ENCODE data around the gene DHRS7B.
"Not testable (repeated sequence)": the region's sequence is repeated elsewhere in the genome, so short reads cannot be mapped to it uniquely, and the experiment has no call there.

DHRS7B gene

DNA sequence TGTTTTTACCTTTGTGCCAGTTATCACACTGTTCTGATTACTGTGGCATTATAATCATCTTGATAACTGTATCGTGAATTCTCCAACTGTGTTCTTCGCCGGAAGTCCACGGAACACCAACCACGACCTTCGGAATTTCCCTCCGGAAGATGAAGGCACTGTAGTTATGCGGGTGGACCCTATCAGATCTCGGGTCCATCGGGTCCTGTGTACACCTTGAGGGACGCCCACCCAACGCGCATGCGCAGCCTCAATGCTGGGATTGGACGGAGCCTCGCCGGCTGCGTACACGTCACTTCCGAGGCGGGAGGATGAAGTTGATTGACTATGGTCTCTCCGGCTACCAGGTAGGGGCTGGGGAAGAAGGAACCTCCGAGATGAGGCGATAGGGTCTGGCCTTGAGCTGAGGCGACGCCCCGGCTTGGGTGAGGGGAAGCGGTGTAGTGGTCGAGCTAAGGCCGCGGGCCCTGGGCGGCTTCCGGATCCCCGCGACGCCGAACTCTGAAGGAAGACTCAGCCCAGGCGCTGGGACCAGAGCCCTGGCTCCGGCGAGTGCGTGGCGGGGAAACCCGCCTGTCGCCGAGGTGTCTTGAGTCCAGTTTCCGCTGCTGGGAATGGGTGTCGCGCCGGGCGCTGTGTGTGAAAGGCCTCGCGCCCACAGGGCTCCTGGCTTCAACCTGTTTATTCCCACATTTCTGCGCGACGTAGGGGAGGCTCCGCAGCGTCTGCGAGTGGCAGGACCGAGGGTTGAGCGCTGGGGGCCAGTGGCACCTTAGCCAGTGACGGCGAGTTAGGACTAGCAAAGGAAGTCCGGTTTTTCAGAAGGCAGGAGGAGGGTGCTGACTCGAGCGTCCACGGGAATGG, at the start of gene DHRS7B:
DHRS7B (plus strand) TSS at position 320 of the 864 bp plus-strand sequence; CDS start at position 328, 8 bp downstream.
- DNase-seq (ENCODE audit: low read depth in 2 of 2): peak; percentile 94 to 98

GRCh38 chr17:21077281-21077680, 49.5 kb upstream of the DHRS7B start:
- DNase-seq (ENCODE audit: low read depth in 2 of 2): no peak

- DNase-seq (ENCODE audit: low read depth in 2 of 2): no peak
These were observed 48.6 kb upstream of the DHRS7B start for GRCh38 chr17:21078016-21078780.

DNA sequence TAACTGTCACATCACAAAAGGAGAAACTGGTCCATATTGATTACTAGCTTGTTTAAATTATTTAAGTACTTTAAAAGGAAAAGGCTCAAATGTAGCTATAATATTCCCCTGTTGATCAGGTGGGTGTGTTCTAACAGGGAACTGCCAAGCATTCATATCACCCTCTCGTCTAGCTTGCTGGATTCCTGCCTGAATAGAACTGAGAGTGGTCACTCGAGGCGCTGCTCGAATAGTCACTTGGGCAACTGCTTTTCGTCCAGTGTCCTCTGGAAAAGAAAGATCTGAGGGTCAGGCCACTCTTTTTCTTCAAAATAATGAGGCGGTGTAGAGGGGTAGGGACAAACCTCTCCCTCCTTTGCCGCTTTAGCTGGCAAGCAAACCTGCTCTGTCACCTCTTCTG, 47.6 kb upstream of the DHRS7B start:
- DNase-seq (ENCODE audit: low read depth in 2 of 2): no peak

- DNase-seq (ENCODE audit: low read depth in 2 of 2): no peak
These were observed 44.7 kb upstream of the DHRS7B start for GRCh38 chr17:21082001-21082436.

- not testable (repeated sequence) for DNase-seq (ENCODE audit: low read depth in 2 of 2)
These were observed 41.5 kb upstream of the DHRS7B start for GRCh38 chr17:21085280-21085679.

- no peak for DNase-seq (ENCODE audit: low read depth in 2 of 2)
These were observed 41.1 kb upstream of the DHRS7B start for GRCh38 chr17:21085707-21086106.

- no peak for DNase-seq (ENCODE audit: low read depth in 2 of 2)
These were observed 37.6 kb upstream of the DHRS7B start for GRCh38 chr17:21089145-21089544.

DNA sequence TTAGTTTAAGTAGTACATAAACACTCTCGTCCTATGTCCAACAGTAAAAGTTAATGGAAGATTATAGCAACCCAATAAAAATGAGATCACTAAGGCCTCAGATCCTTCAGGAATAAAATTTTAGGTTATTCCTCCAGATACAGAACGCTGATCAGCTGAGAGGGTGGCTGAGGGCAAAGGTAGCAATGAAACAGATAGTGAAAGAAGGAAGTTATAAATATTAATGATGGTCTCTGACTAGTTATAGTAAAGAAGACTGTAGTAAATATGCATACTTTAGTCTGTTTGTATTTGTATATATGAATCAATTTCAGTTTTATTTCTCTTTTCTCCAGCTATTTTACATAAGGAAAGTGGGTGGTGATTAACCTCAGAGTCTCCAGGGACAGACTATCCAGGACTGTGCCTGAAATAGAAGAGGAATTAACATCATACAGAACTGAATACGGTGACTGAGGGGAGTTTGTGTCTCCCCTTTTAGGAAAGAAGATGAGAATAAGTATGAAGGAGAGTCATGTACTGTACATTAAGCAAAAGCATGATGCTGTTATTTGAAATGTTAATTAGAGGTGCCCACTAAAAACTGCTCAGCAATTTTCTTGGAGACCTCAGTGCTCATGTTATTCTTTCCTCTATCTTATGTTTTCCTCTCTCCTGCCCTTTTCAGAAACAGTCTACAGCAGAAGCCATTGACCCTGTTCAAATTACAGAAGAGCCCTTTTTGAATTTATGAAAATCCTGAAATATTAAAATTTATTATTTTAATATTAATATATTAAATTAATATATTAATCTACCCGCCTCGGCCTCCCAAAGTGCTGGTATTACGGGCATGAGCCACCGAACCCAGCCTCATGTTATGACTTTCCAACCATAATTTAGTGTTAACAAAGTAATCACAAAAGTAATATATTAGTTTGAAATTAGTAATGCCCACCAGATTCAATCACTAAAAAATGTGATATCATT, 36.5 kb upstream of the DHRS7B start:
- DNase-seq (ENCODE audit: low read depth in 2 of 2): no peak

DNA sequence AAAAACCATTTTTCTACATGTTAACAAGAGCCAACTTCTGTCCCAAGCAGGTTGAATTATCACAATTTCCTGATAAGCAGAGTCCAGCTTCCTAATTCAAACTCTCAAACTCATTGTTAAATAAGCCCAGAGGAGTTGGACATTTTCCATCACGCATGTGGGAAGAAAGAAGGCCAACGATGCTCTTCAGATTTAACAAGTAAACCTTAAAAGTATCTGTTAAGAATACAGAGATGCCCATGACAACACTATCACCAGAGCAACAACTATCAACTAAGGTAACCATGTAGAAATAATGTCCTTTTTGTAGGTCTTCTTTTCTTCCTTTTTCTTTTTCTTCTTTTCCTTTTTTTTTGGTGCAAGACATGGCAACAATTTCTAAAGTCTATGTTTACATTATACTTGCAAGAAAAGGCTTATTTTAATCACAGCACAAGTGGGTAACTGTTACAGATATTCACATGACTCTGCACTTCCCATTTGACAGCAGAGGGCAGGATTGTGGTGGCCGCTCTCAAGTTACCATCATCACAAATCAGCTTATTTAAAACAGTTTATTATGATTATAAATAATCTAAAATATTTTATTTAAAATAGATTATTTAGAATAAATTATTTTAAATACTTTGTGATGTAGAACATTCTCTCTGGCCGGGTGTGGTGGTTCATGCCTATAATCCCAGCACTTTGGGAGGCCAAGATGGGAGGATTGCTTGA, 35.7 kb upstream of the DHRS7B start:
- DNase-seq (ENCODE audit: low read depth in 2 of 2): no peak

- no peak for DNase-seq (ENCODE audit: low read depth in 2 of 2)
These were observed 32.5 kb upstream of the DHRS7B start for GRCh38 chr17:21094298-21094704.

DNA sequence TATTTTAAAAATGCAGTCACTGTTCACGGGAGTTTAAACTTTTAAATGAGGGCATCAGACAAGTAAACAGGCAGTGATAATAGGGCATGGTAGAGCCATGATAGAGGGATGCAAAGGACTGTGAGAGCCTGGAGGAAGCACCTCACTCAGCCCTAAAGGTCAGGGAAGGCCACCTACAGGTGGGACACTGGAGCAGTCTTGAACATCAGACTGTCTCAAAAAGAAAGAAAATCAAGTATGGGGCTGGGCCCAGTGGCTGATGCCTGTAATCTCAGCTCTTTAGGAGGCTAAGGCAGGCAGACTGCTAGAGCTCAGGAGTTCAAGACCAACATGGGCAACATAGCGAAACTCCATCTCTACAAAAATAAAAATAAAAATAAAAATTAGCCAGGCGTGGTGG, 31.0 kb upstream of the DHRS7B start:
- DNase-seq (ENCODE audit: low read depth in 2 of 2): no peak

GRCh38 chr17:21096874-21097273, 29.9 kb upstream of the DHRS7B start:
- DNase-seq (ENCODE audit: low read depth in 2 of 2): no peak

- peak; percentile 48 to 64 for DNase-seq (ENCODE audit: low read depth in 2 of 2)
These were observed 27.7 kb upstream of the DHRS7B start for GRCh38 chr17:21098934-21099689.

DNA sequence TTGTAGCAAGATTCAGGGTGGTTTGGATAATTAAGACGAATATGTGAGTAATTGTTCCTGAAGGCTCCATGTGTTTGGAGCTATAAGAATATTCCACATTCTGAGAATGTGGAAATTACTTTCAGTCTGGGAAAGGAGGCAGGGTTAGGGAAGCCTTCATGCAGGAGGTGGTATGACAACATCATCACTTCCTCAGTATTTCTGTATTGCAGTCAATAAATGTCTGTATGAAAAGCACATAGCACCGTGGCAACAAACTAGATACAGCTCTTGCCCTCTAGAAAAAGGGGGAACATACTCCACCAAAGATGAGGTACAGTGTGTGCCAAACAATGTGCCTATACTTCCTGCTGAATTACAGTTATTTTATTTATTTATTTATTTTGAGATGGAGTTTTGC, 26.1 kb upstream of the DHRS7B start:
- no peak for DNase-seq (ENCODE audit: low read depth in 2 of 2)

- DNase-seq (ENCODE audit: low read depth in 2 of 2): no peak
These were observed 22.2 kb upstream of the DHRS7B start for GRCh38 chr17:21104608-21105007.

DNA sequence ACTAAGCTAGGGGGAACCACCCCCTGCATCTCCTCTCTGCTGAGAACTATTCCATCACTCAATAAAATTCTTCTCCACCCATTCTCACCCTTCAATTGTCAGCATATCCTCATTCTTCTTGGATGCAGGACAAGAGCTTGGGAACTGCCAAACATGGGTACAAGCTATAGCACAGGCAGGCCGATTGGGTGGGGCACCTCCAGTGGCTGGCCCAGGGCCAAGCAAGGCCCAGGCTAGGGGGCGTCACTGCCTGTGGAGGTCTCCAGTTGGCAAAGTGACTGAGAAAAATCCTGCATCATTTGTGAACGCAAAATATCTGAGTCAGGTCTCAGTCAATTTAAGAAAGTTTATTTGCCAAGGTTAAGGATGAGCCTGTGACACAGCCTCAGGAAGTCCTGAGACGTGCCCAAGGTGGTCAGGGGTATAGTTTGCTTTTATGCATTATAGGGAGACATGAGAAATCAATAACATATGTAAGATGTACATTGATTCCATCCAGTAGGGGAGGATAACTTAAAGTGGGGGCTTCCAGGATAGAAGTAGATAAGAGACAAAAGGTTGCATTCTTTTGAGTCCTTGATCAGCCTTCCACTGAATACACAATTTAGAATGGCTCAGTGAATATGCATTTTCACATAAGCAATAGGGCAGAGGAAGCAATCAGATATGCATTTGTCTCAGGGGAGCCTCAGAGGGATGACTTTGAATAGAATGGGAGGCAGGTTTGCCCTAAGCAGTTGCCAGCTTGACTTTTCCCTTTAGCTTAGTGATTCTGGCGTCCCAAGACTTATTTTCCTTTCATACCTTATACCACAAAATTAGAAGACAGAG, 21.5 kb upstream of the DHRS7B start:
- DNase-seq (ENCODE audit: low read depth in 2 of 2): no peak

DNA sequence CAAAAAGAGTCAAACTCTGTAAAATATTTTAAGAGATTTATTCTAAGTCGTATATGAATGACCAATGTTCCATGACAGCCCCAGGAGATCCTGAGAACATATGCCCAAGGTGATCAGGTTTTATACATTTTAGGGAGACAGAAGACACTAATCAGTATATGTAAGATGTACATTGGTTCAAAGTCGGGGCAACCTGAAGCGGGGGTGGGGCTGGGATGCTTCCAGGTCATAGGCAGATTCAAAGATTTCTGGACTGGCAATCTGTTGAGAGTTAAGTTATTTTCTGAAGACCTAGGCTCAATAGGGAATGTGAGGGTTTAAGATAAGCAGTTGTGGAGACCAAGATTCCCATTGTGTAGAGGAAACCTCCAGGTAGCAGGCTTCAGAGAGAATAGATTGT, 20.4 kb upstream of the DHRS7B start:
- no peak for DNase-seq (ENCODE audit: low read depth in 2 of 2)

GRCh38 chr17:21107067-21107650, 19.6 kb upstream of the DHRS7B start:
- not testable (repeated sequence) for DNase-seq (ENCODE audit: low read depth in 2 of 2)
